ENCODE measurements around the gene PTPMT1. TPM values are rescaled to one million over a fixed set of nuclear protein-coding genes. Genes with fewer than 3 reads are reported as not detected.

PTPMT1 gene
- total RNA-seq, 1 donor from 2014 or later = 27.5 TPM

DNA sequence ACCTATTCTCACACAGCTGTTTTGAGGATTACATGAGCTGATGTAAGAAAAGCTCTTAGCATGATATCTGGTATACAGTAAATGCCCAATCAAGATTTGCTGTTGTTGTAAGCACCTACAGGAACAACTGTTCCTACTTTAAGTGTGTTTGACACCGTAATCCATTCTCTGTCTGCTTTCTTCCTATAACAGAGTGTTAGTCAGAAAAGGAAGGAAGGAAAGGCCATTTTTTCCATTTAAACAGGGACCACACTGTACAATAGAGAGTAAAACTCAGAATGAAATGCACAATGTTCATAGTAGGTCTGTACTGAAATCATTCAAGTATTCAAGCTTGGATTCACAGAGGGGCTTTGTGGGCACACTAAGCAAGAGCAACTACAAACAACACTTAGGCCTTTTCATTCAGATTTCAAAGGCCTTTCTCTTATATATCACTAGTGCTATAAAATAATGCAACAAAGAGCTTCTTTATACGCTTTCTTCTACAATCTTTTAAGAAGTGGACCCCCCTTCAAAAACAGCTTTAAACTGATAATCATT is 55.5 kb downstream of the PTPMT1 start:
- Mint-ChIP-seq H3K9me3 (ENCODE audit: unreplicated experiment) (no peaks in the 10 kb centered on the region), H3K4me3 (ENCODE audit: unreplicated experiment) (no peak overlapping the region), H3K36me3 (ENCODE audit: unreplicated experiment) (no peaks in the 10 kb centered on the region), H3K27ac (ENCODE audit: unreplicated experiment) (no peak overlapping the region), H3K4me1 (ENCODE audit: low read depth, unreplicated experiment) (no peaks in the 10 kb centered on the region), H3K27me3 (ENCODE audit: unreplicated experiment) (no peaks in the 10 kb centered on the region)
- no peak for TF ChIP-seq CTCF (IDR thresholded peaks at IDR 0.05; ENCODE audit: partially characterized antibody, unreplicated experiment)
- DNase-seq = no peak

Other genes with a start within 250 kb of the PTPMT1 start
- gene MYBPC3, start 212.9 kb upstream of the PTPMT1 start, total RNA-seq (ENCODE audit: unreplicated experiment) = not detected
- gene SPI1, start 187.1 kb upstream of the PTPMT1 start, total RNA-seq (ENCODE audit: unreplicated experiment) = not detected
- gene SLC39A13, start 157.0 kb upstream of the PTPMT1 start, total RNA-seq (ENCODE audit: unreplicated experiment) = 60.0 TPM
- gene PSMC3, start 139.2 kb upstream of the PTPMT1 start, total RNA-seq (ENCODE audit: unreplicated experiment) = 112 TPM
- 0.54 TPM for gene RAPSN, start 116.5 kb upstream of the PTPMT1 start, total RNA-seq (ENCODE audit: unreplicated experiment)
- gene CELF1, start 12.5 kb upstream of the PTPMT1 start, total RNA-seq (ENCODE audit: unreplicated experiment) = 261 TPM
- 11.1 TPM for gene KBTBD4, start 13.4 kb downstream of the PTPMT1 start, total RNA-seq (ENCODE audit: unreplicated experiment)
- gene NDUFS3, start 13.5 kb downstream of the PTPMT1 start, total RNA-seq (ENCODE audit: unreplicated experiment) = 122 TPM
- not detected for gene FAM180B, start 21.1 kb downstream of the PTPMT1 start, total RNA-seq (ENCODE audit: unreplicated experiment)
- 7.0 TPM for gene C1QTNF4, start 28.8 kb downstream of the PTPMT1 start, total RNA-seq (ENCODE audit: unreplicated experiment)
- 144 TPM for gene MTCH2, start 77.0 kb downstream of the PTPMT1 start, total RNA-seq (ENCODE audit: unreplicated experiment)
- 1.7 TPM for gene AGBL2, start 149.8 kb downstream of the PTPMT1 start, total RNA-seq (ENCODE audit: unreplicated experiment)
- 101 TPM for gene FNBP4, start 201.7 kb downstream of the PTPMT1 start, total RNA-seq (ENCODE audit: unreplicated experiment)

Measured in glutamatergic neuron (in vitro differentiated cells).